Tibial nerve (tissue), 4 donors: ENCODE data around the gene HOTAIR. TPM values are rescaled to one million over a fixed set of nuclear protein-coding genes. Genes with fewer than 3 reads are reported as not detected.

Experiments used
- DNase-seq, 2 donors: peaks; one replicate each; pipeline ENCODE4 v3.0.0-alpha.2; 2019; ENCODE audit warnings: low spot score in 2 of 2
- H3K27ac ChIP-seq, 4 donors: fragments of 200-600 bp; sonication (generic) in 3 of 4; one replicate each; pipeline ENCODE4 v1.5.1; 2017 to 2019; ENCODE audit warnings: mild to moderate bottlenecking in 1 of 4
- H3K27me3 ChIP-seq, 2 donors: fragments of 200-600 bp; sonication (generic) in 1 of 2; one replicate each; pipeline versions ENCODE4 v1.5.1 to v1.6.0; 2017 to 2019
- H3K36me3 ChIP-seq, 3 donors: fragments of 200-600 bp; sonication (generic); one replicate each; pipeline ENCODE4 v1.5.1; 2018 to 2019
- H3K4me1 ChIP-seq, 4 donors: fragments of 200-600 bp; sonication (generic) in 3 of 4; one replicate each; pipeline ENCODE4 v1.5.1; 2017 to 2019
- H3K4me3 ChIP-seq, 4 donors: fragments of 200-600 bp; sonication (generic) in 3 of 4; one replicate each; pipeline ENCODE4 v1.5.1; 2017 to 2019; ENCODE audit warnings: mild to moderate bottlenecking in 1 of 4, moderate library complexity in 1 of 4
- H3K9me3 ChIP-seq, 4 donors: fragments of 200-600 bp; sonication (generic) in 3 of 4; one replicate each; pipeline ENCODE4 v1.5.1; 2017 to 2019
- CTCF ChIP-seq, 5 experiments: fragments of 200-600 bp in 3 of 5; fragments of 450-650 bp in 2 of 5; sonication (generic) in 3 of 5; IDR thresholded peaks; one replicate each; pipeline ENCODE4 v1.5.1; 2016 to 2019; ENCODE audit warnings: antibody characterized with exemption in 5 of 5, mild to moderate bottlenecking in 3 of 5, moderate library complexity in 2 of 5
- EP300 ChIP-seq, 2 donors: sonication (generic); formaldehyde crosslinking; IDR thresholded peaks; one replicate each; pipeline ENCODE4 v1.6.1; 2017; ENCODE audit warnings: antibody characterized with exemption in 2 of 2, mild to moderate bottlenecking in 1 of 2
- POLR2A ChIP-seq, 2 donors: fragments of 450-650 bp; IDR thresholded peaks; one replicate each; pipeline ENCODE4 v1.6.1; 2017; ENCODE audit warnings: antibody characterized with exemption in 2 of 2, mild to moderate bottlenecking in 2 of 2, moderate library complexity in 2 of 2
- whole genome bisulfite sequencing, 2 donors: methylation state at CpG; one replicate each; pipeline ENCODE4 v1.1.5; 2018; 5-methylcytosine and 5-hydroxymethylcytosine counted together
- total RNA-seq, 4 donors: library from RNA; depleted of rRNA; stranded (reverse); fragments of >200 nt; gene quantifications; one replicate each; pipeline ENCODE4 v1.1.0, GENCODE V29; 2016

Gene HOTAIR
- total RNA-seq, 4 donors from 2014 or later = 0.20 to 0.42 (median 0.30) TPM; not detected in 1

GRCh38 chr12:53963434-53964314 is 11.1 kb downstream of the HOTAIR start:
- no peaks in the 10 kb centered on the region for H3K36me3 ChIP-seq
- H3K27me3 ChIP-seq = peaks cover 0 to 100% of the 10 kb centered on the region in 2 donors
- no peak overlapping the region for H3K4me3 ChIP-seq
- WGBS, 2 donors = 39 to 43% methylated on average over 38 of the region's 38 CpGs
- H3K27ac ChIP-seq = no peak overlapping the region
- no peak for TF ChIP-seq POLR2A (IDR thresholded peaks at IDR 0.05)
- no peak for TF ChIP-seq EP300 (IDR thresholded peaks at IDR 0.05)
- no peak for TF ChIP-seq CTCF (IDR thresholded peaks at IDR 0.05)
- H3K4me1 ChIP-seq = peaks cover 0 to 39% (median 3%) of the 10 kb centered on the region in 4 donors
- DNase-seq = no peak
- H3K9me3 ChIP-seq = no peaks in the 10 kb centered on the region

- DNase-seq = no peak
- Histone ChIP-seq H3K27ac (no peak overlapping the region), H3K4me1 (peaks cover 0 to 39% (median 3%) of the 10 kb centered on the region in 4 donors), H3K36me3 (no peaks in the 10 kb centered on the region), H3K9me3 (no peaks in the 10 kb centered on the region), H3K27me3 (peaks cover 0 to 100% of the 10 kb centered on the region in 2 donors), H3K4me3 (no peak overlapping the region)
- TF ChIP-seq CTCF (IDR thresholded peaks at IDR 0.05) = no peak
- whole genome bisulfite sequencing, 2 donors = 61 to 74% methylated on average over 7 of the region's 7 CpGs
Measured at GRCh38 chr12:53963005-53963404, 11.7 kb downstream of the HOTAIR start.

- no peak for TF ChIP-seq CTCF (IDR thresholded peaks at IDR 0.05)
- TF ChIP-seq EP300 (IDR thresholded peaks at IDR 0.05) = no peak
- TF ChIP-seq POLR2A (IDR thresholded peaks at IDR 0.05) = no peak
- peak overlapping the region in 1 of 4 donors; percentile 5 for H3K4me3 ChIP-seq
- no peak overlapping the region for H3K27ac ChIP-seq
- peaks cover 0 to 100% of the 10 kb centered on the region in 2 donors for H3K27me3 ChIP-seq
- peaks cover 0 to 37% (median 3%) of the 10 kb centered on the region in 4 donors for H3K4me1 ChIP-seq
- no peaks in the 10 kb centered on the region for H3K9me3 ChIP-seq
- DNase-seq = no peak
- 12 to 19% methylated on average over 50 to 60 of the region's 72 CpGs for WGBS, 2 donors
- H3K36me3 ChIP-seq = no peaks in the 10 kb centered on the region
Measured at GRCh38 chr12:53961025-53961761, 13.6 kb downstream of the HOTAIR start.

- Histone ChIP-seq H3K4me1 (peaks cover 0 to 35% (median 3%) of the 10 kb centered on the region in 4 donors), H3K9me3 (no peaks in the 10 kb centered on the region), H3K27me3 (peaks cover 2 to 100% of the 10 kb centered on the region in 2 donors), H3K27ac (no peak overlapping the region), H3K36me3 (no peaks in the 10 kb centered on the region), H3K4me3 (no peak overlapping the region)
- WGBS, 2 donors = 29 to 34% methylated on average over 31 to 38 of the region's 39 CpGs
- DNase-seq = no peak
- TF ChIP-seq EP300 (IDR thresholded peaks at IDR 0.05) = no peak
- no peak for TF ChIP-seq POLR2A (IDR thresholded peaks at IDR 0.05)
- no peak for TF ChIP-seq CTCF (IDR thresholded peaks at IDR 0.05)
Measured at GRCh38 chr12:53960187-53961024, 14.3 kb downstream of the HOTAIR start.
